PC-3 (cell line): ENCODE measurements around the gene GP2.

Experiments
- EZH2phosphoT487 ChIP-seq: fragments of 300-600 bp; sonication (generic); IDR thresholded peaks from 2 replicates; pipeline ENCODE4 v1.6.1; 2018; ENCODE audit warnings: mild to moderate bottlenecking, antibody characterized with exemption, low read length, borderline replicate concordance
- TF ChIP-seq, protein P1 (sequence below): fragments of 300-600 bp; sonication (generic); conservative IDR thresholded peaks from 2 replicates; pipeline ENCODE4 v1.5.1; 2017; ENCODE audit warnings: antibody characterized with exemption, low read depth, mild to moderate bottlenecking, low read length

DNA sequence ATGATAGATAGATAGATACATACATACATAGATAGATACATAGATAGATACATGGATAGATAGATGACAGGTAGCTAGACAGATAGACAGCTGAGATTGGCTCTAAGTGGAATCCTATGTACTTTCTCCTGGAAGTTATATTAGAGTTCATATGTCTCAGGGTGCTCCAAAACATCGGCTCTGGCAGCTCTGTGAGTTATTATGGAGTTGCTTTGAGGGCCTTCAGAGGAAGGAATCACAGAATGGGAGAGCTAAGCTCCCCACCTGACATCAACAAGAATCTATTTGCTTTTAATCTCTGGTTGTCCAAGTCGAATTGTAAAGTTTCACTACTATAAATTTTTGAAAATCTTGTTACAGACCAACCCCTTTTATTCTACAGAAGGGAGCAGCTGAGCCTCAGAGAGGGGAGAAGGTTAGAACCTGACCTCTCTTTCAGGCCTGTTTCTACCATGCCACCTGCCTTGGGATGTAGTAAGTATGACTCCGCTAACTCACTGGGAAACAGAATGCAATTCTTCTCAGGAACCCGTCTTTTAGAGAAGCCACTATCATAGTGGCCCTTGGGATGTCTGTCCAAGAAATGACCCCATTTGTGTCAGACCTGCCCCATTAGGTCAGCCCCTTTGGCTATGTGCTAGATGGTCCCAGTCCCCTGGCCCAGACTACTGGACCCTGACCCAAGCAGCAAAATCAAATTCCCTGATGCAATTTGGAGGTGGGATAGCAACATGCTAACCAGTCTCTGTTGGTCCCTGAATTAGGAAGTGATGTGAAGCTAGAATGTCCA is 18.3 kb downstream of the GP2 start:
- TF ChIP-seq, protein P1, sequence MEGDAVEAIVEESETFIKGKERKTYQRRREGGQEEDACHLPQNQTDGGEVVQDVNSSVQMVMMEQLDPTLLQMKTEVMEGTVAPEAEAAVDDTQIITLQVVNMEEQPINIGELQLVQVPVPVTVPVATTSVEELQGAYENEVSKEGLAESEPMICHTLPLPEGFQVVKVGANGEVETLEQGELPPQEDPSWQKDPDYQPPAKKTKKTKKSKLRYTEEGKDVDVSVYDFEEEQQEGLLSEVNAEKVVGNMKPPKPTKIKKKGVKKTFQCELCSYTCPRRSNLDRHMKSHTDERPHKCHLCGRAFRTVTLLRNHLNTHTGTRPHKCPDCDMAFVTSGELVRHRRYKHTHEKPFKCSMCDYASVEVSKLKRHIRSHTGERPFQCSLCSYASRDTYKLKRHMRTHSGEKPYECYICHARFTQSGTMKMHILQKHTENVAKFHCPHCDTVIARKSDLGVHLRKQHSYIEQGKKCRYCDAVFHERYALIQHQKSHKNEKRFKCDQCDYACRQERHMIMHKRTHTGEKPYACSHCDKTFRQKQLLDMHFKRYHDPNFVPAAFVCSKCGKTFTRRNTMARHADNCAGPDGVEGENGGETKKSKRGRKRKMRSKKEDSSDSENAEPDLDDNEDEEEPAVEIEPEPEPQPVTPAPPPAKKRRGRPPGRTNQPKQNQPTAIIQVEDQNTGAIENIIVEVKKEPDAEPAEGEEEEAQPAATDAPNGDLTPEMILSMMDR, result no peak
- no peak for TF ChIP-seq EZH2phosphoT487
